HG02623 (cell line): Measurements from ENCODE around the gene S100G.
"Not testable (repeated sequence)": the region's sequence is repeated elsewhere in the genome, so short reads cannot be mapped to it uniquely, and the experiment has no call there.

ENCODE experiments used
- ATAC-seq: cut with Tn5 transposase; IDR thresholded peaks from one replicate; pipeline ENCODE4 v1.9.1; 2021; ENCODE audit warnings: moderate library complexity; ENCODE audit not compliant: unreplicated experiment

Gene S100G

GRCh38 chrX:16649858-16650257, at the start of gene S100G:
Gene S100G (plus strand): TSS chrX:16650158. CDS start chrX:16651007, 849 bp downstream.
- ATAC-seq, result no peak

GRCh38 chrX:16601885-16602284, 48.1 kb upstream of the S100G start:
- ATAC-seq, result no peak

- ATAC-seq, result not testable (repeated sequence)
Measured at GRCh38 chrX:16603235-16603634, 46.7 kb upstream of the S100G start.

- ATAC-seq, result no peak
Measured at GRCh38 chrX:16603822-16604221, 46.1 kb upstream of the S100G start.

- no peak for ATAC-seq
Measured at GRCh38 chrX:16604337-16604736, 45.6 kb upstream of the S100G start.

GRCh38 chrX:16606142-16606720, 43.7 kb upstream of the S100G start:
- no peak for ATAC-seq

- ATAC-seq, result no peak
Measured at GRCh38 chrX:16610121-16610621, 39.8 kb upstream of the S100G start.

- ATAC-seq, result not testable (repeated sequence)
Measured at GRCh38 chrX:16610654-16611053, 39.3 kb upstream of the S100G start.

GRCh38 chrX:16612257-16612897, 37.6 kb upstream of the S100G start:
- no peak for ATAC-seq

- ATAC-seq, result no peak
Measured at GRCh38 chrX:16617382-16617781, 32.6 kb upstream of the S100G start.

- no peak for ATAC-seq
Measured at GRCh38 chrX:16618422-16618821, 31.5 kb upstream of the S100G start.

- ATAC-seq, result no peak
Measured at GRCh38 chrX:16619024-16619423, 30.9 kb upstream of the S100G start.

- ATAC-seq, result not testable (repeated sequence)
Measured at GRCh38 chrX:16628511-16628910, 21.4 kb upstream of the S100G start.

GRCh38 chrX:16628946-16629595, 20.9 kb upstream of the S100G start:
- no peak for ATAC-seq

- ATAC-seq, result no peak
Measured at GRCh38 chrX:16629909-16630308, 20.0 kb upstream of the S100G start.

GRCh38 chrX:16633754-16634153, 16.2 kb upstream of the S100G start:
- no peak for ATAC-seq

GRCh38 chrX:16635040-16635439, 14.9 kb upstream of the S100G start:
- no peak for ATAC-seq

GRCh38 chrX:16635596-16635995, 14.4 kb upstream of the S100G start:
- ATAC-seq, result no peak

GRCh38 chrX:16638533-16638932, 11.4 kb upstream of the S100G start:
- no peak for ATAC-seq

GRCh38 chrX:16639966-16640365, 10.0 kb upstream of the S100G start:
- no peak for ATAC-seq

- no peak for ATAC-seq
Measured at GRCh38 chrX:16640823-16641222, 9.1 kb upstream of the S100G start.

GRCh38 chrX:16643176-16643575, 6.8 kb upstream of the S100G start:
- no peak for ATAC-seq
